AG04450 (cell line): ENCODE results near the gene MEAF6. TPM values are rescaled to one million over a fixed set of nuclear protein-coding genes. Genes with fewer than 3 reads are reported as not detected.

Experiments
- CTCF ChIA-PET: fragments of 300-600, 350-600 bp; formaldehyde crosslinking; extraction: SDS; loops from one replicate; lab custom pipeline; 2022; ENCODE audit warnings: antibody characterized with exemption, inconsistent platforms; lab: Charles Lee
- POLR2A ChIA-PET: fragments of 350-600 bp; formaldehyde crosslinking; extraction: SDS; loops from one replicate; lab custom pipeline; 2021; ENCODE audit warnings: antibody characterized with exemption, inconsistent platforms; lab: Yijun Ruan, JAX
- DNase-seq: peaks from one replicate; pipeline ENCODE4 v3.0.0-alpha.2; 2011; ENCODE audit warnings: low read depth, low spot score
- H3K27ac ChIP-seq: one replicate; pipeline ENCODE4 v1.5.1; 2012; ENCODE audit warnings: low read depth, low read length, control low read depth
- H3K27me3 ChIP-seq: one replicate; pipeline ENCODE4 v1.6.0; 2012; ENCODE audit warnings: low read length; ENCODE audit not compliant: control insufficient read depth, insufficient read depth
- H3K4me3 ChIP-seq: 2 replicates; pipeline ENCODE4 v1.5.1; 2011; ENCODE audit warnings: mild to moderate bottlenecking, low read depth, low read length, control low read depth
- H3K9me3 ChIP-seq: 2 replicates; pipeline ENCODE4 v1.5.1; 2012; ENCODE audit warnings: low read length; ENCODE audit not compliant: control insufficient read depth, insufficient read depth
- CTCF ChIP-seq: IDR thresholded peaks from 2 replicates; pipeline ENCODE4 v1.5.1; 2011; ENCODE audit warnings: low read depth, low read length, control low read depth, inconsistent platforms
- polyA plus RNA-seq: library from polyadenylated mRNA; depleted of rRNA; stranded (reverse); fragments of >200 nt; gene quantifications from 2 replicates; pipeline ENCODE4 v1.2.3, GENCODE V29; 2011

MEAF6 gene
- polyA plus RNA-seq, 1 experiment: 69.6 TPM

- no peaks in the 10 kb centered on the region for H3K9me3 ChIP-seq
- DNase-seq: peak; percentile 73
- peak within 1 kb of the TSS; percentile 87 for H3K4me3 ChIP-seq
- POLR2A ChIA-PET: interaction anchor here (0.6 to 1.0 kb wide), 3 partner anchors 9 to 254 kb away, joined by 3 to 7 read pairs (median 6); partner anchors contain the start of genes MEAF6 and YRDC
- no peaks in the 10 kb centered on the region for H3K27me3 ChIP-seq
- CTCF ChIA-PET: interaction anchor here (0.8 to 1.6 kb wide), 2 partner anchors 40 to 49 kb away, joined by 3 to 5 read pairs; partner anchors contain the start of gene MEAF6
- H3K27ac ChIP-seq: peak within 1 kb of the TSS; percentile 86
- TF ChIP-seq CTCF: no peak
Measured at GRCh38 chr1:37553927-37554808, 39.6 kb upstream of the MEAF6 start, which contains the start of gene SNIP1. Gene SNIP1 (minus strand): TSS chr1:37554293. CDS start chr1:37554229, 64 bp downstream.

- TF ChIP-seq CTCF: no peak
- DNase-seq: no peak
- POLR2A ChIA-PET: interaction anchor here (0.6 to 1.0 kb wide), 2 partner anchors 39 to 255 kb away, joined by 6 to 7 read pairs; partner anchors contain the start of genes MEAF6 and YRDC
- CTCF ChIA-PET: interaction anchor here (0.8 kb wide), 1 partner anchor 50 kb away, joined by 3 read pairs; no protein-coding TSS in a partner anchor
- H3K4me3 ChIP-seq: peak overlapping the region; percentile 87
- no peaks in the 10 kb centered on the region for H3K27me3 ChIP-seq
- no peaks in the 10 kb centered on the region for H3K9me3 ChIP-seq
- no peak overlapping the region for H3K27ac ChIP-seq
Measured at GRCh38 chr1:37553598-37553926, 39.0 kb upstream of the MEAF6 start.

GRCh38 chr1:37549341-37549740 is 34.8 kb upstream of the MEAF6 start:
- ChIA-PET CTCF (interaction anchor here (3.4 kb wide), 1 partner anchor 35 kb away, joined by 22 read pairs; the partner anchor contains the start of gene MEAF6), POLR2A (no interaction called here)
- no peak overlapping the region for H3K27ac ChIP-seq
- no peak for TF ChIP-seq CTCF
- no peak overlapping the region for H3K4me3 ChIP-seq
- H3K9me3 ChIP-seq: no peaks in the 10 kb centered on the region
- no peaks in the 10 kb centered on the region for H3K27me3 ChIP-seq
- no peak for DNase-seq

GRCh38 chr1:37545019-37545418 is 30.5 kb upstream of the MEAF6 start:
- H3K4me3 ChIP-seq: no peak overlapping the region
- no peak for TF ChIP-seq CTCF
- no peak for DNase-seq
- no peaks in the 10 kb centered on the region for H3K27me3 ChIP-seq
- no peak overlapping the region for H3K27ac ChIP-seq
- ChIA-PET POLR2A (interaction anchor here (0.7 to 0.8 kb wide), 2 partner anchors 9 to 162 kb away, joined by 3 to 5 read pairs; partner anchors contain the start of gene SNIP1), CTCF (no interaction called here)
- no peaks in the 10 kb centered on the region for H3K9me3 ChIP-seq
